Activated CD4-positive, alpha-beta T cell treated with anti-CD3 and anti-CD28 coated beads, Interleukin-2, amount 10 ng/mL, durations not matched to agents 24 days and 14 days (primary cell): Measurements from ENCODE around the gene CFD. TPM values are rescaled to one million over a fixed set of nuclear protein-coding genes. Genes with fewer than 3 reads are reported as not detected.
A peak's percentile ranks its signal among the peaks of the same experiment; 100 is the strongest.
"Not testable (repeated sequence)": the region's sequence is repeated elsewhere in the genome, so short reads cannot be mapped to it uniquely, and the experiment has no call there.

Source experiments
- DNase-seq: peaks from one replicate; pipeline ENCODE4 v3.0.0; 2022
- H3K27ac Mint-ChIP-seq: one replicate; pipeline ENCODE4 v1.8.0; 2022; ENCODE audit warnings: mild to moderate bottlenecking, mixed read lengths
- H3K27me3 Mint-ChIP-seq: one replicate; pipeline ENCODE4 v1.8.0; 2022; ENCODE audit warnings: mixed read lengths
- H3K36me3 Mint-ChIP-seq: one replicate; pipeline ENCODE4 v1.8.0; 2022; ENCODE audit warnings: low read depth, mild to moderate bottlenecking, mixed read lengths
- H3K4me1 Mint-ChIP-seq: one replicate; pipeline ENCODE4 v1.8.0; 2021; ENCODE audit warnings: mixed read lengths
- H3K4me3 Mint-ChIP-seq: one replicate; pipeline ENCODE4 v1.8.0; 2022; ENCODE audit warnings: mild to moderate bottlenecking, moderate library complexity, mixed read lengths
- H3K9me3 Mint-ChIP-seq: one replicate; pipeline ENCODE4 v1.8.0; 2021; ENCODE audit warnings: mixed read lengths
- intact Hi-C: fragments of 100-400 bp; cut with micrococcal nuclease; formaldehyde crosslinking; loops from one replicate; pipeline ENCODE4 v1.15.1; 2023
- total RNA-seq: library from RNA; stranded (reverse); gene quantifications from 2 replicates; pipeline ENCODE4 v1.2.3, GENCODE V29; 2022

Gene CFD
- total RNA-seq, 1 donor from 2014 or later, result 2.5 TPM

DNA sequence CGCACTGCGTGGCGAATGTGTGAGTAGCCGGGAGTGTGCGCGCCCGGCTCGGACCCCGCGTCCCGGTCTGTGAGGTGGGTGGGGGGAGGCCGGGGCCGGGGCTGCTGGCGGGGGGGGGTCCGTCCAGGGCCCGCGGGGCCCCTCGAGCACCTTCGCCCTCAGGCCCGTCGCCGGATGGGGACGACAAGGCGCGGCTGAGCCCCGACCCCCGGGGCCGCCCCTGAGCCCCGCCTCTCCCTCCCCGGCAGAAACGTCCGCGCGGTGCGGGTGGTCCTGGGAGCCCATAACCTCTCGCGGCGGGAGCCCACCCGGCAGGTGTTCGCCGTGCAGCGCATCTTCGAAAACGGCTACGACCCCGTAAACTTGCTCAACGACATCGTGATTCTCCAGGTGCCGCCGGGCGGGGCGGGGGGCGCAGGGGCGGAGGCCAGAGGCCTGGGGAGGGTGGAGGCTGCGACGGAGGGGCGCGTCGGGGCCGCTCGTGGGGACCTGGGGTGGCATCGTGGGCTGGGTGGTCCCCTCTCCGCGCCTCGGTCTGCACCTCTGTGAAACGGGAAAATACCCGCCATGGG is 6.4 kb upstream of the CFD start:
- intact Hi-C loops, result no loop called here
- no peak overlapping the region for H3K4me3 Mint-ChIP-seq
- no peaks in the 10 kb centered on the region for H3K9me3 Mint-ChIP-seq
- no peaks in the 10 kb centered on the region for H3K4me1 Mint-ChIP-seq
- H3K27me3 Mint-ChIP-seq, result peaks cover 10% of the 10 kb centered on the region
- H3K36me3 Mint-ChIP-seq, result no peaks in the 10 kb centered on the region
- DNase-seq, result no peak
- H3K27ac Mint-ChIP-seq, result no peak overlapping the region

DNA sequence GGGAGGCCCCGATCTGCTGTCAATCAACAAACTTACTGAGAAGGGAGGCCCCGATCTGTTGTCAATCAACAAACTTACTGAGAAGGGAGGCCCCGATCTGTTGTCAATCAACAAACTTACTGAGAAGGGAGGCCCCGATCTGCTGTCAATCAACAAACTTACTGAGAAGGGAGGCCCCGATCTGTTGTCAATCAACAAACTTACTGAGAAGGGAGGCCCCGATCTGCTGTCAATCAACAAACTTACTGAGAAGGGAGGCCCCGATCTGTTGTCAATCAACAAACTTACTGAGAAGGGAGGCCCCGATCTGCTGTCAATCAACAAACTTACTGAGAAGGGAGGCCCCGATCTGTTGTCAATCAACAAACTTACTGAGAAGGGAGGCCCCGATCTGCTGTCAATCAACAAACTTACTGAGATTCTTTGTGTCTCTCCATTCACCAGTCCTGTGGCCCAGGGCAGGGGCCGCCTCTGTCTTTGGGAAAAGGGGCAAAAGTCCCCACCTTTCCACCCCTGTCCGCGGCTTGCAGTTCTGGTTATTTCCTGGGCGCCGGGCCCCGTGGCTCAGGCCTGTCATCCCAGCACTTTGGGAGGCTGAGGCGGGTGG is 5.7 kb upstream of the CFD start:
- DNase-seq, H3K27ac Mint-ChIP-seq, H3K4me1 Mint-ChIP-seq, H3K36me3 Mint-ChIP-seq, H3K9me3 Mint-ChIP-seq, intact Hi-C loops, H3K4me3 Mint-ChIP-seq: not testable (repeated sequence)
- peaks cover 13% of the 10 kb centered on the region for H3K27me3 Mint-ChIP-seq

DNA sequence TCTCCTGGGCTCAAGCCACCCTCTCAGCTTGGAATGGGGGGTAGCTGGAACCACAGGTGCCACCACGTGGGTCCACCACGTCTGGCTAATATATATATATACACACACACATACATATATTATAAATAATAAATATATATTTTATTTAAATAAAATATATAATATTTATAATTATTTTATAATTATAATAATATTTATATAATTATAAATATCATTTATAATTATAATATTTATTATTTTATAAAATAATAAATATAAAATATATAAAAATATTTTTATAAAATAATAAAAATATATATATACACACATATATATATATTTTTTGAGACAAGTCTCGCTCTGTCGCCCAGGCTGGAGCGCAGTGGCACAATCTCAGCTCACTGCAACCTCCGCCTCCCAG is 4.9 kb upstream of the CFD start:
- Mint-ChIP-seq H3K4me3 (no peak overlapping the region), H3K27me3 (peaks cover 14% of the 10 kb centered on the region), H3K36me3 (no peaks in the 10 kb centered on the region), H3K4me1 (no peaks in the 10 kb centered on the region), H3K27ac (no peak overlapping the region), H3K9me3 (no peaks in the 10 kb centered on the region)
- no peak for DNase-seq
- intact Hi-C loops, result no loop called here

DNA sequence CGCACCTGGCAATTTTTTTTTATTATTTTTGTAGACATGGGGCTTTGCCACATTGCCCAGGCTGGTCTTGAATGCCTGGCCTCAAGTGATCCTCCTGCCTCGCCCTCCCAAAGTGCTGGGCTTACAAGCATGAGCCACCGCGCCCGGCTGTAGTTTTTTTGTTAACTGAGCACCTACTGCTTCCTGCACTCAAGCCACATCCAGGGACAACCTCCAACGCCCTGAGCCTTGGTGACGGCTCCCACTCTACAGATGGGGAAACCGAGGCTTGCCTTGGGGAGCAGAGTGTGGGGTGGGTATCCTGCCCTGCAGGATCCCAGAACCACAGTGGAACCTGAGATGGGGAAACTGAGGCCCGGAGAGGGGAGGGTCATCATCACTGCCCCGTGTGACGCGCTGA is 4.3 kb upstream of the CFD start:
- no peak overlapping the region for H3K4me3 Mint-ChIP-seq
- no peaks in the 10 kb centered on the region for H3K36me3 Mint-ChIP-seq
- DNase-seq, result no peak
- peaks cover 15% of the 10 kb centered on the region for H3K27me3 Mint-ChIP-seq
- H3K27ac Mint-ChIP-seq, result no peak overlapping the region
- intact Hi-C loops, result no loop called here
- H3K4me1 Mint-ChIP-seq, result no peaks in the 10 kb centered on the region
- no peaks in the 10 kb centered on the region for H3K9me3 Mint-ChIP-seq

DNA sequence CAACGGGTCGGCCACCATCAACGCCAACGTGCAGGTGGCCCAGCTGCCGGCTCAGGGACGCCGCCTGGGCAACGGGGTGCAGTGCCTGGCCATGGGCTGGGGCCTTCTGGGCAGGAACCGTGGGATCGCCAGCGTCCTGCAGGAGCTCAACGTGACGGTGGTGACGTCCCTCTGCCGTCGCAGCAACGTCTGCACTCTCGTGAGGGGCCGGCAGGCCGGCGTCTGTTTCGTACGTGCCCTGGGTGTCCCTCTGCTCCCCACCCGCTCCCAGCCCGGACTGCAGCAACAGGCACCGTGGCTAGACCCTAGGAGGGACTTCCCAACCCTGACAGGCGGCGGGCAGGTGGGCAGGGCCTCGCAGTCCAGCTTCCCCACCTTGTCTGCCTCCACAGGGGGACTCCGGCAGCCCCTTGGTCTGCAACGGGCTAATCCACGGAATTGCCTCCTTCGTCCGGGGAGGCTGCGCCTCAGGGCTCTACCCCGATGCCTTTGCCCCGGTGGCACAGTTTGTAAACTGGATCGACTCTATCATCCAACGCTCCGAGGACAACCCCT is 3.8 kb upstream of the CFD start:
- H3K9me3 Mint-ChIP-seq, result no peaks in the 10 kb centered on the region
- intact Hi-C loops, result no loop called here
- peaks cover 15% of the 10 kb centered on the region for H3K27me3 Mint-ChIP-seq
- H3K4me3 Mint-ChIP-seq, result no peak overlapping the region
- DNase-seq, result no peak
- no peaks in the 10 kb centered on the region for H3K4me1 Mint-ChIP-seq
- H3K27ac Mint-ChIP-seq, result no peak overlapping the region
- no peaks in the 10 kb centered on the region for H3K36me3 Mint-ChIP-seq

DNA sequence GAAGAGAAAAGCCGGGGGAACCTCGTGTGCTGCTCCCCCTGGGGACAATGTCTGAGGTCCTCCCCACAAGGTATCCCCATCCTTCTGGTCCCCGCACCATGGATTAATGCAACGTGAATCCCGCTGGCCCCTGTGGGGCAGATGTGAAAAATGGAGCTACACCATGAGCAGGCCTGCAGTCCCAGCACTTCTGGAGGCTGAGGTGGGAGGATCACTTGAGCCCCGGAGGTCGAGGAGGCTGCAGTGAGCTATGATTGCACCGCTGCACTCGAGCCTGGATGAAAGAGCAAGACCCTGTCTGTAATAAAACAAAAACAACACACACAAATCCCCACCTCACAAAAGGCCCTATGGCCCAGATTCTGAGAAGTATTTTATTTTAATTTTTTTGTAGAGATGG is 1.2 kb upstream of the CFD start:
- DNase-seq, result no peak
- no peak overlapping the region for H3K4me3 Mint-ChIP-seq
- intact Hi-C loops, result no loop called here
- no peaks in the 10 kb centered on the region for H3K9me3 Mint-ChIP-seq
- H3K27me3 Mint-ChIP-seq, result peaks cover 14% of the 10 kb centered on the region
- H3K4me1 Mint-ChIP-seq, result peaks cover 4% of the 10 kb centered on the region
- no peaks in the 10 kb centered on the region for H3K36me3 Mint-ChIP-seq
- no peak overlapping the region for H3K27ac Mint-ChIP-seq

DNA sequence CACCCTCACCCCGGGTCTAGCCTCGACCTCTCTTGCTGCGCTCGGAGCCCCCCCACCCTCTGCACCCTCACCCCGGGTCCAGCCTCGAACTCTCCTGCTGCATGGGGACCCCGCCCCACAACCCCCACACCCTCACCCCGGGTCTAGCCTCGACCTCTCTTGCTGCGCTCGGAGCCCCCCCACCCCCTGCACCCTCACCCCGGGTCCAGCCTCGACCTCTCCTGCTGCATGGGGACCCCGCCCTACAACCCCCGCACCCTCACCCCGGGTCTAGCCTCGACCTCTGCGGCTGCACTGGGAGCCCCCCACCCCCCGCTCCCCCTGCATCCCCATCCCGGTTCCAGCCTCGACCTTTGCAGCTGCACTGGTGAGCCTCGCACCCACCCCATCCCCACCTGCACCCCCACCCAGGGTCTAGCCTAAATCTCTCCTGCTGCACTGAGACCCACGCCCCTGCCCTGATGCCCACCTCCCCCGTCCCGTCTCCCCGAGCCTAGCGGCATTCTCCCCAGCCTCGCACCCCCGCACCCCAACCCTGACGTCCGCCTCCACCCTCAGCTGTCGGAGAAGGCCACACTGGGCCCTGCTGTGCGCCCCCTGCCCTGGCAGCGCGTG is 1.8 kb downstream of the CFD start:
- no peak for DNase-seq
- Mint-ChIP-seq H3K27ac (no peak overlapping the region), H3K27me3 (peaks cover 12% of the 10 kb centered on the region), H3K4me1 (peaks cover 5% of the 10 kb centered on the region), H3K9me3 (no peaks in the 10 kb centered on the region), H3K4me3 (peak overlapping the region; percentile 47), H3K36me3 (no peaks in the 10 kb centered on the region)
- intact Hi-C loops, result no loop called here

DNA sequence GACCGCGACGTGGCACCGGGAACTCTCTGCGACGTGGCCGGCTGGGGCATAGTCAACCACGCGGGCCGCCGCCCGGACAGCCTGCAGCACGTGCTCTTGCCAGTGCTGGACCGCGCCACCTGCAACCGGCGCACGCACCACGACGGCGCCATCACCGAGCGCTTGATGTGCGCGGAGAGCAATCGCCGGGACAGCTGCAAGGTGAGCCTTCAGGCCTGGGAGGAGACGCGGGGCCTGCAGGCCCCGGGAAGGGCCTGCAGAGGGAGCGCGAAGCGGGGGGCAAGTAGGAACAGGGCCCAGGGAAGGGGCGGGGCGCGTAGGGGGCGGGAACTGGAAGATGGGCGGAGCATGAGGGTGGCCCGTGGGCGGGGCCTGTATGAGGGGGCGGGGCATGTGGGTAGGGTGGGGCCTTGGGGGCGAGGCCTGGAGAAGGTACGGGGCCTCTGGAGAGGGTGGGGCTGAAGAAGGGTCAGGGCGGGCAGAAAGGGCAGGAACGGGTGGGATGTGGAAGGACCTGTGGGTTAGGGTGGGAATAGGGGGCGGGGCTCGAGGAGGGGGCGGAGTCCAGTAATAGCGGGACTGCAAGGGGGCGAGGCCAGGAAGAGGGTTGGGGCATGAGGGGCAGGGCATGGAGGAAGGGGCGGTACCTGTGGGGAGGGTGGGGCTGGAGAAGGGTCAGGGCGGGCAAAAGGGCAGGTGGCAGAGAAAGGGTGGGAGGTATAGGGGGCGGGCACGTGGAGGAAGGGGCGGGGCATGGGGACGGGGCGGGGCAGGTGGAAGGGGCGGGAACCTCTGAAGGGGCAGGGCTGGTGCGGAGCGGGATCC is 2.5 kb downstream of the CFD start:
- no peaks in the 10 kb centered on the region for H3K36me3 Mint-ChIP-seq
- peaks cover 5% of the 10 kb centered on the region for H3K4me1 Mint-ChIP-seq
- intact Hi-C loops, result loop anchor here (1.0 to 2.0 kb wide), 3 partner anchors 10 to 121 kb away; no protein-coding TSS in a partner anchor
- peak overlapping the region; percentile 79 for H3K4me3 Mint-ChIP-seq
- H3K27ac Mint-ChIP-seq, result peak overlapping the region; percentile 72
- no peaks in the 10 kb centered on the region for H3K9me3 Mint-ChIP-seq
- DNase-seq, result peak; percentile 86
- H3K27me3 Mint-ChIP-seq, result peaks cover 12% of the 10 kb centered on the region

DNA sequence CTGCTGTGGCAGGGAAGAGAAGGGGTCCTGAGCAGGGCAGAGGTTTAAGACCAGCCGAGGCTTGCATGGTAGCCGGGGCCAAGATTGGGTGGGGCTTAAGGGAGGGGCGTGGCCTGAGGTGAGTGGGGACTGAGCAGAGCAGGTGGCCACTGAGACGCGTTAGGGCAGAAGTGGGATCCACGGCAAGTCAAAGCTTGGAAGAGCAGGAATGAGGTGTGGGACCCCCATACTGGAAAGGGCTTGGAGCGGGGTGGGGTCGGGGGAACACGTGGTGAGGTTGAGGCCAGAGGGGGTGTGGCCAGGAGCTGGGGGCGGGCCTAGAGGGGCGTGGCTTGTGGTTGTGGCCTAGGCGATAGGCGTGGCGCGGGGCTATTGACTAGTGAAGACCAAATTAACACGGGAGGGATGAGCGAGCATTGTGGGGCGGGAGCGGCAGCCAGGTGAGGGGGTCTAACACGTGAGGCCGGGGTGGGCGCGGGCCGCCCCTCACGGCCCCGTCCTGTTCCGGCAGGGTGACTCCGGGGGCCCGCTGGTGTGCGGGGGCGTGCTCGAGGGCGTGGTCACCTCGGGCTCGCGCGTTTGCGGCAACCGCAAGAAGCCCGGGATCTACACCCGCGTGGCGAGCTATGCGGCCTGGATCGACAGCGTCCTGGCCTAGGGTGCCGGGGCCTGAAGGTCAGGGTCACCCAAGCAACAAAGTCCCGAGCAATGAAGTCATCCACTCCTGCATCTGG is 3.3 kb downstream of the CFD start:
- Mint-ChIP-seq H3K4me3 (peak overlapping the region; percentile 79), H3K27me3 (peaks cover 11% of the 10 kb centered on the region), H3K9me3 (no peaks in the 10 kb centered on the region), H3K27ac (peak overlapping the region; percentile 72), H3K4me1 (peaks cover 5% of the 10 kb centered on the region), H3K36me3 (peaks cover 5% of the 10 kb centered on the region)
- peak; percentile 95 for DNase-seq
- intact Hi-C loops, result loop anchor here (1.0 to 2.0 kb wide), 3 partner anchors 10 to 120 kb away; no protein-coding TSS in a partner anchor

DNA sequence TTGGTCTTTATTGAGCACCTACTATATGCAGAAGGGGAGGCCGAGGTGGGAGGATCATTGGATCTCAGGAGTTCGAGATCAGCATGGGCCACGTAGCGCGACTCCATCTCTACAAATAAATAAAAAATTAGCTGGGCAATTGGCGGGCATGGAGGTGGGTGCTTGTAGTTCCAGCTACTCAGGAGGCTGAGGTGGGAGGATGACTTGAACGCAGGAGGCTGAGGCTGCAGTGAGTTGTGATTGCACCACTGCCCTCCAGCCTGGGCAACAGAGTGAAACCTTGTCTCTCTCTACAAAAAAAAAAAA is 3.8 kb downstream of the CFD start:
- Mint-ChIP-seq H3K4me1 (peaks cover 5% of the 10 kb centered on the region), H3K36me3 (peaks cover 5% of the 10 kb centered on the region), H3K9me3 (no peaks in the 10 kb centered on the region), H3K4me3 (peak overlapping the region; percentile 79), H3K27ac (peak overlapping the region; percentile 25), H3K27me3 (peaks cover 10% of the 10 kb centered on the region)
- intact Hi-C loops, result loop anchor here (2.0 kb wide), 1 partner anchor 120 kb away; no protein-coding TSS in a partner anchor
- DNase-seq, result no peak

DNA sequence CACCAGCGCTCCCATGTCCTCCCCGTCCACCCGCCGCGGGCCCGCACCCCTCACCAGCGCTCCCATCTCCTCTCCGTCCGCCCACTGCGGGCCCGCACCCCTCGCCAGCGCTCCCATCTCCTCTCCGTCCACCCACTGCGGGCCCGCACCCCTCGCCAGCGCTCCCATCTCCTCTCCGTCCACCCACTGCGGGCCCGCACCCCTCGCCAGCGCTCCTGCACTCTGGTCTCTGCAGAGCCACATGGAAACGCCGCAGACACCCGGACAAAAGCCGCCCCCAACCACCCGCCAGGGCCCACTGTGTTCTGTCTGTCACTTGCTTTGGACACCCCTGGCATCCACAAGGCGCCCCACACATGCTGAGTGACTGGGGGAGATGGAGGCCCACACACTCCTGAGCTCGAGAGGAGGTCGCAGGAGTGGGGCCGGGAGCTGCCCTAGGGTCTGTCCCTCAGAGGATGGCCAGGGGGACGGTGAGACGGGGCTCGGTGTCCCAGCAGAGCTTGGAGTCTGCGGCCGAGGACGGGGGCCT is 7.4 kb downstream of the CFD start:
- H3K27me3 Mint-ChIP-seq, result no peaks in the 10 kb centered on the region
- peaks cover 17% of the 10 kb centered on the region for H3K36me3 Mint-ChIP-seq
- intact Hi-C loops, result no loop called here

DNA sequence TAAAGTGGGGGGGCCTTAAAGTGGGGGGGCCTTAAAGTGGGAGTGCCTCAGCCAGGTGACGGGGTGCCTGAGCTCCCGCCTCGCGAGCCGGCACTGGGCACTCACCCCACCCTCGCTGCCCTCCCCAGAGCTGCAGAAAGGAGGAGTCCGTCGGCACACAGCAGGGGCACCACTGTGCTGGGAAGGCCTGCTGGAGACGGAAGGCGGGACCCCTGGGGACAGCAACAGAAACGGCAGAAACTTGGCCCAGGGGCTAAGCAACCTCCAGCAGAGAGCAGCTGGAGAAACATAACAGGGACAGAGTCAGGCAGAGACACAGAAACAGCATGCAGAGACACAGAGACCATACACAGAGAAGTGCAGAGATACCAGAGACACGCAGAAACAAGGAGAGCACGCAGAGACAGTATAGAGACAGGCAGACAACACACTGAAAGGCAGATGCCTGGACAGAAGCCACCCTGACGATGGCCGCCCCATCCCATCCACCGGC is 7.9 kb downstream of the CFD start:
- Mint-ChIP-seq H3K27me3 (no peaks in the 10 kb centered on the region), H3K9me3 (no peaks in the 10 kb centered on the region), H3K4me1 (peaks cover 13% of the 10 kb centered on the region), H3K27ac (no peak overlapping the region), H3K36me3 (peaks cover 17% of the 10 kb centered on the region), H3K4me3 (no peak overlapping the region)
- intact Hi-C loops, result no loop called here
- DNase-seq, result no peak

More for the DNA sequence above, 7.4 kb downstream of the CFD start:
- no peak overlapping the region for H3K27ac Mint-ChIP-seq
- no peak for DNase-seq
- peaks cover 10% of the 10 kb centered on the region for H3K4me1 Mint-ChIP-seq
- no peak overlapping the region for H3K4me3 Mint-ChIP-seq
- no peaks in the 10 kb centered on the region for H3K9me3 Mint-ChIP-seq

DNA sequence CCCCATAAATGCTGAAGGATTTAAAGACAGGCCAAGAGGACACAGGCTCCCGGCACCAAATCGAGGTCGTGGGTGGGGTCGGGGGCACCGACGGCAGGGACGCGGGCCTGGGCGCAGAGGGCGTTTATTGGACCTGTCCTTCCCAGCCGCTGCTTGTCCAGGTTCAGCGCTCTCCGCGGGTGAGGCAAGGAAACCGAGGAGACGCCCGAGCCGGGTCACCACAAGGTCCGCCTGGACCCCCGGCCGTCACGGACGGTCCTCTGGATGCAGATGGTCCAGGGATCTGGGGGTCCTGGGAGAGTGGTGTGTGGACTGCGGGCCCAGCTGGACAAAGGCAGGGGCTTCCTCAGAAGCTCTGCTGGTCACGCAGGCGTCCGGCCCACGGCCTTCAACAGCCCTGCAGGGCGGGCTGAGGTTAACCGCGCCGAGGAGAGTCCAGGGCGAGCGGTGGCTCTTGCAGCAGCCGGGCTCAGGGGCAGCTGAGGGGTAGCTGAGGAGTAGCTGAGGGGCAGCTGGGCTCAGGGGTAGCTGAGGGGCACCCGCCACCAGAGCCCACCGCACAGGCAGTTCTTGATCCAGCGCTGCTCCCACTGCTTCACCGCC is 8.5 kb downstream of the CFD start:
- no peak overlapping the region for H3K4me3 Mint-ChIP-seq
- H3K36me3 Mint-ChIP-seq, result peaks cover 17% of the 10 kb centered on the region
- no peaks in the 10 kb centered on the region for H3K27me3 Mint-ChIP-seq
- H3K9me3 Mint-ChIP-seq, result no peaks in the 10 kb centered on the region
- intact Hi-C loops, result no loop called here
- peaks cover 13% of the 10 kb centered on the region for H3K4me1 Mint-ChIP-seq
- DNase-seq, result no peak
- no peak overlapping the region for H3K27ac Mint-ChIP-seq
